Amniotic epithelial cell (primary cell): ENCODE measurements around the gene TICRR.

ENCODE experiments used
- DNase-seq: peaks from one replicate; pipeline ENCODE4 v3.0.0-alpha.2; 2010; ENCODE audit warnings: low read depth

Gene TICRR

DNA sequence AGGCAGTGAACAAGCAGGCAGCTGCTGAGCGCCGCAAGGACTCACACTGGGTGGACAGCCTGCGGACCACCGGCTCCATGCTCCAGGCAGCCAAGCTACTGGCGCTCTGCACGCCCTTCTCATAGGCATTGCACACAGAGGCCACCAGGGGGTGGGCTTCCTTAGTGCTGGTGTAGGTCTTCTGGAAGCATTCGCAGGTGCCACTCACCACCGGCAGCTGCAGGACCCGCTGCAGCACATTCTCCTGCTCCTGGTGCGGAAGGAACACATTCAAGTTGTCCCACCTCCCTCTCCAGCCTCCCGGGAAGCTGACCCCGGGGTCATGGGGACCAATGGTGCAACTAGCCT lies 97.9 kb downstream of the TICRR start:
- DNase-seq: peak; percentile 22

DNA sequence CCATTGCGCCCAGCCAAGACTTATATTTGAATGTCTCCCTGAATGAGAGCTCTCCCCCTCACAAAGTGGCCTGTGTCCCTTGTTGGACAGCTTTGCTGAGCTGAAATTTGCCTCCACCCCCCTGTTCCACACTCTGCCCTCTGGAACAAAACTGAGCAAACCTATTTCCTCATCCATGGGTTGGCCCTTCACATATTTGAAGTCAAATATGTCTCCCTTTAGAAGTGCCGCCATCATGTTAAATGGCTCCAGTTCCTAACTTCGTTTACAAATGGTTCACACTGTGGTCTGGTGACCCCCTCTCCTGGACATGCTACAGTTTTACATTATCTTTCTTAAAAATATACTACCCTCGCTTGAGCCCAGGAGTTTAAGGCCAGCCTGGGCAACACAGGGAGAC lies 99.3 kb downstream of the TICRR start:
- no peak for DNase-seq

DNA sequence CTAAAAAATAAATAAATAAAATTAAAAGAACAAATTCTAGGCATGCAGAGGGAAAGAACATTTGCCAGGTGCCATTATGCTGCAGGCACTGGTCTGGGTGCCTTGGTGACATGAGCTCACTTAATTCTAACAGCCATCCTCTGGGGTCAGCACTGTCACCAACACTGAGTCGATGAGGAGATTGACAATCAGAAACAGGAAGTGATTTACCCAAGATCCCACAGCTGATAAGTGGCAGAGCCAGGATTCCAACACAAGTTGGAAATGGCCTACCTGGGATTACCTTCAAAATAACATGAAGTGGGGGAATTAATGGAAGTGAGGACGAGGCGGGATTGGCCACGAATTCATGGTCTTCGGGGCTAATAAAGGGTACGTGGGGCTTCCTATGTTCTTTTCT lies 100.3 kb downstream of the TICRR start:
- DNase-seq: no peak

DNA sequence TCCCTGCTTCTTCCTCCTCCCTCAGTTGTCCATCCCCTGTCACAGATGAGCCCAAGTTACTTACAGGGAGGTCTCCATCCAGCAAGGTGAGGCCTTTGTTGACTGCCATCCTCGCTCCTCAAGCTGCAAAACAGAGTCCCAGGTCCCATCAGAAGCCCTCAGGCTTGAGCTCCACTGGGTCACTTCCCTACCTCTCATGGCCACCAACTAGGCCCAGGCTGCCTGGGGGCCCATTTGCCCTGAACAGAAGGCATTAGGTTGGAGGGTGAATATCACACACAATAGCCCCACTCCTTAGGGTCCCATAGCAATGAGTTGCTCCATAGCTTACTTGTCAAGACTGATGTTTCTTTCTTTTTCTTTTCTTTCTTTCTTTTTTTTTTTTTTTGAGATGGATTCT lies 102.1 kb downstream of the TICRR start:
- no peak for DNase-seq
